ENCODE measurements around the gene CBR3. TPM values are rescaled to one million over a fixed set of nuclear protein-coding genes. Genes with fewer than 3 reads are reported as not detected.

CBR3 gene
- total RNA-seq, 1 donor from 2014 or later = 12.8 TPM

DNA sequence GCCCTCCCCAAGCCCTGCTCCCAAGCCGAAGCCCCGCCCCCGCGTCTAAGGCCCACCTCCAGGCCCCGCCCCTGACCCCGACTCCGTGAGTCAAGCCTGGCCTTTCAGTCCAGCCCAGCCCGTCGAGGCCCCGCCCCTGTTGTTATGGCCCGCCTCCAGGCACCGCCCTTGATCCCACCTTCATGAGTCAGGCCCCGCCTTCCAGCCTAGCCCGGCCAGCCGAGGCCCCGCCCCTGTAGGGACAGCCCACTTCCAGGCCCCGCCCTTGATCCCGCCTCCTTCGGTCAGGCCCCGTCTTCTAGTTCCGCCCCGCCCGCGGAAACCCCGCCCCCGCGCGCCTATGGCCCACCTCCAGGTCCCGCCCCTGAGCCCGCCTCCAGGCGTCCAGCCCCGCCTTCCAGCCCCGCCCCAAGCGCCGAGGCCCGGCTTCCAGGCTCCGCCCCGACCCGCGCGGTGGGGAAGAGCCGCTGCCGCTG is 21.5 kb downstream of the CBR3 start:
- H3K4me3 ChIP-seq (ENCODE audit: low read depth, low read length) = peak overlapping the region; percentile 86
- TF ChIP-seq, protein P1, sequence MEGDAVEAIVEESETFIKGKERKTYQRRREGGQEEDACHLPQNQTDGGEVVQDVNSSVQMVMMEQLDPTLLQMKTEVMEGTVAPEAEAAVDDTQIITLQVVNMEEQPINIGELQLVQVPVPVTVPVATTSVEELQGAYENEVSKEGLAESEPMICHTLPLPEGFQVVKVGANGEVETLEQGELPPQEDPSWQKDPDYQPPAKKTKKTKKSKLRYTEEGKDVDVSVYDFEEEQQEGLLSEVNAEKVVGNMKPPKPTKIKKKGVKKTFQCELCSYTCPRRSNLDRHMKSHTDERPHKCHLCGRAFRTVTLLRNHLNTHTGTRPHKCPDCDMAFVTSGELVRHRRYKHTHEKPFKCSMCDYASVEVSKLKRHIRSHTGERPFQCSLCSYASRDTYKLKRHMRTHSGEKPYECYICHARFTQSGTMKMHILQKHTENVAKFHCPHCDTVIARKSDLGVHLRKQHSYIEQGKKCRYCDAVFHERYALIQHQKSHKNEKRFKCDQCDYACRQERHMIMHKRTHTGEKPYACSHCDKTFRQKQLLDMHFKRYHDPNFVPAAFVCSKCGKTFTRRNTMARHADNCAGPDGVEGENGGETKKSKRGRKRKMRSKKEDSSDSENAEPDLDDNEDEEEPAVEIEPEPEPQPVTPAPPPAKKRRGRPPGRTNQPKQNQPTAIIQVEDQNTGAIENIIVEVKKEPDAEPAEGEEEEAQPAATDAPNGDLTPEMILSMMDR (conservative IDR thresholded peaks at IDR 0.05; ENCODE audit: low read depth, low read length) = no peak
- peak; percentile 65 for DNase-seq (ENCODE audit: low read depth)

DNA sequence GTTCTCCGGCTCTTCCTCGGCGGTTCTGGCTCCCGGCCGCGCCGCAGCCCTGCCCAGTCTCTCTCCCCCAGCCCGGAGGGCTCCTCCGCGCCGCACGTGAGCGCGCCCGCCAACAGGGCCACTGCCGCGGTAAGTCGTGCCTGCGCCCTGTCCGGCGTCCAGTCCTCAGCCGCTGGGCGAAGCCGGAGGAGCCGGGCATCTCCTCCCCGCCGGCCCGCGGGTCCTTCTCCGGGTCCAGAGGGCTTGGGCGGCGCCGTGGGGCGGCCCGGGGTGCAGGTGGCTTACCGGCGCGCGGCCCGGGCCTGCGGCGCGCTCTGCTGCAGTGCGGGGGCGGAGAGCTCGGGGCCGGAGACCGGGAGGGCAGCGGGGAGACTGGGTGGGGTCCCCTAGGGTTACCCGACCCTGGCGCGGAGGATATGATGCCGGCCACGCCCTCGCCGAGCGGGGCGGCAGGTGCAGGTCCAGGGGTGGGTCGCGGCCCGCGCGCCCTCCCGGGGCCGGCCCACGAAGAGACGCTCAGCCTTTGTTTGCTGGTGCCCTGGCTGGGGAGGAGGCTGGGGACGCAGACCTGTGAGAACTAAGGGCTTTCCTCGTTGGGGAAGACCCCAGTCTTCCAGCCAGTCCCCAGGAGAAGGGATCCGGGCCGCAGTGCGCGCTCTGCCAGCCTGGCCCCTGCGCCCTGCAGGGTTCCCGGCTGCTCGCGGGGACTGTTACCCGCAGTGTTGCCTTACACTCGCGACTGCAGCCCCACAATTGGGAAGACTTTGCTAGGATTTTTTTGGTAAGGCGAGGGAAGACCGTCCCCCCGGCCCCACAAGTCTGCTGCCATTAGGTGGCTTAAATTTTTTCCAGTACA is 22.2 kb downstream of the CBR3 start, which contains the start of gene DOP1B:
DOP1B (plus strand) TSS at position 10 of the 856 bp plus-strand sequence. CDS start 7,910 bp downstream, outside the sequence.
- DNase-seq (ENCODE audit: low read depth) = no peak
- TF ChIP-seq, protein P1 (conservative IDR thresholded peaks at IDR 0.05; ENCODE audit: low read depth, low read length) = no peak
- H3K4me3 ChIP-seq (ENCODE audit: low read depth, low read length) = peak within 1 kb of the TSS; percentile 86

DNA sequence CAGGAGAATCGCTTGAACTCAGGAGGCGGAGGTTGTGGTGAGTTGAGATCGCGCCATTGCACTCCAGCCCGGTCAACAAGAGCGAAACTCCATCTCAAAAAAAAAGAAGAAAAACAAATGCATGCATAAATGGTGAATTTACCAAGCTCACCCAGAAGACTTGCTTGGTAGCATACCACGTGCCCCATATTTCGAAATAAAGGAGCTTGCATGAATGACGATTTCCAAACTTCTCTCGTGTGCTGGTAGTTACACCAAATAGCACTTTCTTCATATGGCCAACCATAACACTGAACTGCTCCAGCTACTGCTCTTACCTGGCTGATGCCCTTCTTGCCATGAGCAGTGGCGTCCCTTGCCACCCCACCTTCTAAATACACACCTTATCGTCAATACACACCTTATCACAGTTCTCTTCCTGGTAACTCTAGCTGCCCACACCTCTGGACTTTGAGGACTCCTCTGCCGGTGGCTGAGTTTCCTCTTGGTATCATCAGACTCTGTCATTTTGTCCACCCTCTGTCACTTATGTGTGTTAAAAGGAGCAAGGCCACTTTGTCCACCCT is 24.6 kb downstream of the CBR3 start:
- TF ChIP-seq, protein P1 (conservative IDR thresholded peaks at IDR 0.05; ENCODE audit: low read depth, low read length) = no peak
- no peak for DNase-seq (ENCODE audit: low read depth)
- no peak overlapping the region for H3K4me3 ChIP-seq (ENCODE audit: low read depth, low read length)

DNA sequence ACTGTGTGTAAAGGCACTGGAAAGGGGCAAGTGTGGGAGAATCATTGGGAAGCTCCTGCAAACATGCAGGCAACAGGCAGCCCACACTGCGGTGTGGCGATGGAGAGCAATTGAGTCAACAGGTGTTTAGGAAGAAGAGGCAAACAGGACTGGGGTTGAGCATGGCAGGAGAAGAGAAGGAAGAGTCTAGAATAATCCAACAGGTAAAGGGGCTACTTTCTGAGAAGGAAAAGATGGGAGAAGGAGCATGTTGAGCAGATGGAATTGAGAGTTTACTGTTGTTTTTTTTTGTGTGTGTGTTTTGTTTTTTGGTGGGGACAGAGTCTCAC is 25.9 kb downstream of the CBR3 start:
- TF ChIP-seq, protein P1 (conservative IDR thresholded peaks at IDR 0.05; ENCODE audit: low read depth, low read length) = no peak
- DNase-seq (ENCODE audit: low read depth) = no peak
- H3K4me3 ChIP-seq (ENCODE audit: low read depth, low read length) = no peak overlapping the region

DNA sequence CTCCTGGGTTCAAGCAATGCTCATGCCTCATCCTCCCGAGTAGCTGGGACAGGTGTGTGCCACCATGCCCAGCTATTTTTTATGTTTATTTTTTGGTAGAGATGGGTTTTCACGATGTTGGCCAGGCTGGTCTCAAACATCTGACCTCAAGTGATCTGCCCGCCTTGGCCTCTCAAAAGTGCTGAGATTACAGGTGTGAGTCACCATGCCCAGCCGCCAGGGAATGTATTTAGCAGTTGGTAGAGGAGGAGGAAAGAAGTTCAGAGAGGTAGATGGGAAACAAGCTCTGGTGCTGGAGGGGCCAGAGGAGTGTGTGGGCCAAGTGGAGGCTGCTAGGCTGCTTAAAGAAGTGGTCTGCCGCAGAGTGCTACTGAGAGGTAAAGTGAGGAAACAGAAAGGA is 27.8 kb downstream of the CBR3 start:
- H3K4me3 ChIP-seq (ENCODE audit: low read depth, low read length) = no peak overlapping the region
- TF ChIP-seq, protein P1 (conservative IDR thresholded peaks at IDR 0.05; ENCODE audit: low read depth, low read length) = no peak
- no peak for DNase-seq (ENCODE audit: low read depth)

DNA sequence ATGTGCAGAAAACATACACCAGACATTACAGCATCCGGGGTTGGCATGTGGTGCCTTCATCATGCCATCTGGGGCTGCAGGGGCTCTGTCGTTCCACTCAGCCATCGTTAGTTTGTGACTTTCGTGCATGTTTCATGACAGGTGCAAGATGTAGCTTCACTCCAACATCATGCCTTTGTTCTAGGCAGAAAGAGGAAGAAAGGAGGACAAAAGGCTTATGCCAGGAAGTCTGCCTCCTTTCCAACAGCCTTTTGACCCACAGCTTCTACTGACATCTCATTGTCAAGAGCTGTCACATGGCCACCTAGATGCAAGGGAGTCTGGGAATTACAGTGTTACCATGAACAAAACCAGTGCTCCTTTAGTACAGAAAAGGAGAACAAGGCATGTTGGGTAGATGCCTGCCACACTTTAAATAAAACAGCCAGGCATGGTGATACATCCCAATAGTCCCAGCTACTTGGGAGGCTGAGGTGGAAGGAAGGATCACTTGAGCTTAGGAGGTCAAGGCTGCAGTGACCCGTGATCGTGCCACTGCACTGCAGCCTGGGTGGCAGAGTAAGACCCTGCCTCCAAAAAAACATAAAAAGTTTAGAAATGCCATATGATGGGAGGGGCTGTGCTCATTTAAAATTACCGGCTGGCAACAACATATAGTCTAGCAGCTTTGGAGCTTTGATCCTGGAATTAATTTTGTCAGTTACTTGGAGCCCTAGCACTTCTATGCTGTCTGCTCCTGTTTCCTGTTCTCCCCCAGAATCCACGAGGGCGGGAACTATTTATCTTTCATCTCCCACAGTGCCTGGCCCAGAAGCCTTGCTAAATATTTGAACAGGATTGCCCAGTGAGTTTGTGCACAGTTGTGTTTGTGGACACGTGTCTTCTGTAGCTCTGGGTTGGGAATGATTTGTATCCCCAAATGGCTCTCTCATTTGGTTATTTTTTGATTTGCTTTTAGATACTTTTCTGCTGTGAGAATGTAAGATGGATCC is 29.2 kb downstream of the CBR3 start:
- no peak for DNase-seq (ENCODE audit: low read depth)
- no peak overlapping the region for H3K4me3 ChIP-seq (ENCODE audit: low read depth, low read length)
- TF ChIP-seq, protein P1 (conservative IDR thresholded peaks at IDR 0.05; ENCODE audit: low read depth, low read length) = no peak

Data from epithelial cell of proximal tubule (primary cell).